ENCODE results near the gene UPK1A.

DNA sequence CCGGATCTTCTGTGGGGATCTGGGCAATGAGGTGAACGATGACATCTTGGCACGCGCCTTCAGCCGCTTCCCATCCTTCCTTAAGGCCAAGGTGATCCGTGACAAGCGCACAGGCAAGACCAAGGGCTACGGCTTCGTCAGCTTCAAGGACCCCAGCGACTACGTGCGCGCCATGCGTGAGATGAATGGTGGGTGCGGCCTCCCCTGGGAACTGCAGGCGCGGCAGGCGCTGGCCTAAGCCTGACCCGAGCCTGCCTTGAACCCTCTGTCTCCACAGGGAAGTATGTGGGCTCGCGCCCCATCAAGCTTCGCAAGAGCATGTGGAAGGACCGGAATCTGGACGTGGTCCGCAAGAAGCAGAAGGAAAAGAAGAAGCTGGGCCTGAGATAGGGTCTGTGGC, 29.2 kb upstream of the UPK1A start:
- TF ChIP-seq, protein P1, sequence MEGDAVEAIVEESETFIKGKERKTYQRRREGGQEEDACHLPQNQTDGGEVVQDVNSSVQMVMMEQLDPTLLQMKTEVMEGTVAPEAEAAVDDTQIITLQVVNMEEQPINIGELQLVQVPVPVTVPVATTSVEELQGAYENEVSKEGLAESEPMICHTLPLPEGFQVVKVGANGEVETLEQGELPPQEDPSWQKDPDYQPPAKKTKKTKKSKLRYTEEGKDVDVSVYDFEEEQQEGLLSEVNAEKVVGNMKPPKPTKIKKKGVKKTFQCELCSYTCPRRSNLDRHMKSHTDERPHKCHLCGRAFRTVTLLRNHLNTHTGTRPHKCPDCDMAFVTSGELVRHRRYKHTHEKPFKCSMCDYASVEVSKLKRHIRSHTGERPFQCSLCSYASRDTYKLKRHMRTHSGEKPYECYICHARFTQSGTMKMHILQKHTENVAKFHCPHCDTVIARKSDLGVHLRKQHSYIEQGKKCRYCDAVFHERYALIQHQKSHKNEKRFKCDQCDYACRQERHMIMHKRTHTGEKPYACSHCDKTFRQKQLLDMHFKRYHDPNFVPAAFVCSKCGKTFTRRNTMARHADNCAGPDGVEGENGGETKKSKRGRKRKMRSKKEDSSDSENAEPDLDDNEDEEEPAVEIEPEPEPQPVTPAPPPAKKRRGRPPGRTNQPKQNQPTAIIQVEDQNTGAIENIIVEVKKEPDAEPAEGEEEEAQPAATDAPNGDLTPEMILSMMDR (IDR thresholded peaks at IDR 0.05; ENCODE audit: poor library complexity, severe bottlenecking) = no peak
- TF ChIP-seq EP300 (conservative IDR thresholded peaks at IDR 0.05; ENCODE audit: poor library complexity, severe bottlenecking) = no peak
- no peak for TF ChIP-seq TAF1 (IDR thresholded peaks at IDR 0.05; ENCODE audit: low read depth)
- TF ChIP-seq EZH2 (IDR thresholded peaks at IDR 0.05; ENCODE audit: borderline replicate concordance, insufficient read depth, low read length, poor library complexity, severe bottlenecking) = no peak
- TF ChIP-seq MXI1 (conservative IDR thresholded peaks at IDR 0.05; ENCODE audit: poor library complexity, severe bottlenecking) = no peak
- TF ChIP-seq, protein P2, sequence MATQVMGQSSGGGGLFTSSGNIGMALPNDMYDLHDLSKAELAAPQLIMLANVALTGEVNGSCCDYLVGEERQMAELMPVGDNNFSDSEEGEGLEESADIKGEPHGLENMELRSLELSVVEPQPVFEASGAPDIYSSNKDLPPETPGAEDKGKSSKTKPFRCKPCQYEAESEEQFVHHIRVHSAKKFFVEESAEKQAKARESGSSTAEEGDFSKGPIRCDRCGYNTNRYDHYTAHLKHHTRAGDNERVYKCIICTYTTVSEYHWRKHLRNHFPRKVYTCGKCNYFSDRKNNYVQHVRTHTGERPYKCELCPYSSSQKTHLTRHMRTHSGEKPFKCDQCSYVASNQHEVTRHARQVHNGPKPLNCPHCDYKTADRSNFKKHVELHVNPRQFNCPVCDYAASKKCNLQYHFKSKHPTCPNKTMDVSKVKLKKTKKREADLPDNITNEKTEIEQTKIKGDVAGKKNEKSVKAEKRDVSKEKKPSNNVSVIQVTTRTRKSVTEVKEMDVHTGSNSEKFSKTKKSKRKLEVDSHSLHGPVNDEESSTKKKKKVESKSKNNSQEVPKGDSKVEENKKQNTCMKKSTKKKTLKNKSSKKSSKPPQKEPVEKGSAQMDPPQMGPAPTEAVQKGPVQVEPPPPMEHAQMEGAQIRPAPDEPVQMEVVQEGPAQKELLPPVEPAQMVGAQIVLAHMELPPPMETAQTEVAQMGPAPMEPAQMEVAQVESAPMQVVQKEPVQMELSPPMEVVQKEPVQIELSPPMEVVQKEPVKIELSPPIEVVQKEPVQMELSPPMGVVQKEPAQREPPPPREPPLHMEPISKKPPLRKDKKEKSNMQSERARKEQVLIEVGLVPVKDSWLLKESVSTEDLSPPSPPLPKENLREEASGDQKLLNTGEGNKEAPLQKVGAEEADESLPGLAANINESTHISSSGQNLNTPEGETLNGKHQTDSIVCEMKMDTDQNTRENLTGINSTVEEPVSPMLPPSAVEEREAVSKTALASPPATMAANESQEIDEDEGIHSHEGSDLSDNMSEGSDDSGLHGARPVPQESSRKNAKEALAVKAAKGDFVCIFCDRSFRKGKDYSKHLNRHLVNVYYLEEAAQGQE (IDR thresholded peaks at IDR 0.05; ENCODE audit: borderline replicate concordance) = no peak

Measured in neural cell (in vitro differentiated cells).